GM13976 (cell line): ENCODE measurements around the gene LRRC56.

ENCODE experiments used
- DNase-seq: peaks from one replicate; pipeline ENCODE4 v3.0.0; 2012; ENCODE audit warnings: low spot score
- in situ Hi-C: fragments of 300-500 bp; cut with MboI; formaldehyde crosslinking; loops from one replicate; pipeline ENCODE4 v1.12.0; 2022; ENCODE audit warnings: low sequenced_read_pairs, mixed read lengths, inconsistent platforms; ENCODE audit not compliant: unreplicated experiment
- TF ChIP-seq, protein P1 (sequence below): IDR thresholded peaks from 2 replicates; pipeline ENCODE4 v1.5.1; 2012; ENCODE audit warnings: borderline replicate concordance, mild to moderate bottlenecking; ENCODE audit not compliant: insufficient read depth; ENCODE audit errors: extremely low read depth, missing control alignments, control extremely low read depth

The LRRC56 gene

DNA sequence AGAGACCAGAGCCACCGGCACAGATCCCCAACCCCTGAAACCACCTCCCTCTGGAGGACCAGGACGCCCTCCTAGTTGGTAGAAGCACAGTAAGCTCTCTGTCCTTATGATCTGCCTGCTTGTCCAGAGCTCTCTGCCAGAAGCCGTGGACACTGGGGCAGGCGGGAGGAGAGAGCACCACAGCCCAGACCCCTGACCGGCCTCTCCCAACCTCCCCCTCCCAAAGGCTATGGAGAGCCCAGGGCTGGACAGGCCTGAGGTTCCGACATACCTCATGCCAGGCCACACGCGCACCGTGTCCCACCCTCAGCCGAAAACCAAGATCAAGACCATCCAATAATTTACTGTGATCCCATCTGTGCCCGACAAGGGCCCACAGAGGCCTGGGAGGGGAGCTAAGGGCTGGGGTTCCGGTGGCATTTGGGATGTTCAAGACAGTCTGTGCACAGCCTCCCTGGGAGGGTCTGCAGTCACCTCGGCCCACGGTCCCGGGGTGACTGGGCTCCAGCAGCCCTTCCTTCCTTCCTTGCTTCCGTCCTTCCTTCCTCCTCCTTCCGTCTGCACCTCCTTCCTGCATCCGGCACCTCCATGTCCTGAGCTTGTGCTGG is 5.3 kb upstream of the LRRC56 start:
- in situ Hi-C loops: no loop called here
- DNase-seq: no peak

DNA sequence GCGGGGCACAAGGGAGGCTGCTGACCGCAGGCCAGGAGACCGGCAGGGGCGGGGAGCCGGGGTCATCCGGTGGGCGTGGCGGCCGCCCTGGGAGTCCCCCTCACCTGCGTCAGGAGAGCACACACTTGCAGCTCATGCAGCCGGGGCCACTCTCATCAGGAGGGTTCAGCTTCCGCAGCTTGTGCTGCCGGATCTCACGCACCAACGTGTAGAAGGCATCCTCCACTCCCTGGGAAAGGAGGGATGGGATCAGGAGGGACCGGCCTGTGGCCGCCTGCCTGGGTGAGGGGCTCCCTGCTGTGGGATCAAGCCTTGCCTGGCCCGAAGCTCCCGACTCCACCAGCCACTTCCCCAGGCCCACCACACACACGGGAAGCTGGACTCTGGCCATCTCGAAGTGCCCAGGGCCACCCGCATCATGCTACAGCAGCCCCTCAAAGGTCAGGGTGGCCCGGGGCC is 4.8 kb upstream of the LRRC56 start:
- no peak for DNase-seq
- in situ Hi-C loops: no loop called here
- TF ChIP-seq, protein P1, sequence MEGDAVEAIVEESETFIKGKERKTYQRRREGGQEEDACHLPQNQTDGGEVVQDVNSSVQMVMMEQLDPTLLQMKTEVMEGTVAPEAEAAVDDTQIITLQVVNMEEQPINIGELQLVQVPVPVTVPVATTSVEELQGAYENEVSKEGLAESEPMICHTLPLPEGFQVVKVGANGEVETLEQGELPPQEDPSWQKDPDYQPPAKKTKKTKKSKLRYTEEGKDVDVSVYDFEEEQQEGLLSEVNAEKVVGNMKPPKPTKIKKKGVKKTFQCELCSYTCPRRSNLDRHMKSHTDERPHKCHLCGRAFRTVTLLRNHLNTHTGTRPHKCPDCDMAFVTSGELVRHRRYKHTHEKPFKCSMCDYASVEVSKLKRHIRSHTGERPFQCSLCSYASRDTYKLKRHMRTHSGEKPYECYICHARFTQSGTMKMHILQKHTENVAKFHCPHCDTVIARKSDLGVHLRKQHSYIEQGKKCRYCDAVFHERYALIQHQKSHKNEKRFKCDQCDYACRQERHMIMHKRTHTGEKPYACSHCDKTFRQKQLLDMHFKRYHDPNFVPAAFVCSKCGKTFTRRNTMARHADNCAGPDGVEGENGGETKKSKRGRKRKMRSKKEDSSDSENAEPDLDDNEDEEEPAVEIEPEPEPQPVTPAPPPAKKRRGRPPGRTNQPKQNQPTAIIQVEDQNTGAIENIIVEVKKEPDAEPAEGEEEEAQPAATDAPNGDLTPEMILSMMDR: no peak

More for the DNA sequence above, 5.3 kb upstream of the LRRC56 start:
- TF ChIP-seq, protein P1: no peak

DNA sequence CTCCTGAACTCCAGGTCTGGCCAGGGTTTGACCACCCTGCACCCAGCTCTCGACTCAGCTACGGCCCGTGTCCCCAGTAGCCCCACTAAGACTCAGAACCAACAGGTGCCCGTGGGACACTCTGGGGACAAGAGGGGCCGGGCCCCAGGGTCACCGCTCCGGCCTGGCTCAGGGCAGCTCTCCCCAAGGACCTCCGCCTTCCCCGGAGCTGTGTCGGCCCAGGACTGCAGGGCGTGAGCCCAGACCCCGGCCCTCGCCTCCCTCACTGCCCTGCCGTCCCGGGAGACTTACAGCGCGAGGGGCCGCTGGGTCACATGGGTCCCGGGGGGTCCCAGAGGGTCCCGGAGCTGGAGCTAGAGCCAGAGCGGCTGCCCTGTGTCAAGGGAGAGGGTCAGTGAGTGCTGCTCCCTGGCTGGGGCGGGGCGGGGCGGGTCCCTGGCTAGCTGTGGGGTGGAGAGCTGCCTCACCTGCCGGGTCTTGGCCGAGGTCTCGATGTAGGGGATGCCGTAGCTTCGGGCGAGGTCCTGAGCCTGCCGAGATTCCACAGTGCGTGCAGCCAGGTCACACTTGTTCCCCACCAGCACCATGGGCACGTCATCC is 4.2 kb upstream of the LRRC56 start:
- in situ Hi-C loops: no loop called here

DNA sequence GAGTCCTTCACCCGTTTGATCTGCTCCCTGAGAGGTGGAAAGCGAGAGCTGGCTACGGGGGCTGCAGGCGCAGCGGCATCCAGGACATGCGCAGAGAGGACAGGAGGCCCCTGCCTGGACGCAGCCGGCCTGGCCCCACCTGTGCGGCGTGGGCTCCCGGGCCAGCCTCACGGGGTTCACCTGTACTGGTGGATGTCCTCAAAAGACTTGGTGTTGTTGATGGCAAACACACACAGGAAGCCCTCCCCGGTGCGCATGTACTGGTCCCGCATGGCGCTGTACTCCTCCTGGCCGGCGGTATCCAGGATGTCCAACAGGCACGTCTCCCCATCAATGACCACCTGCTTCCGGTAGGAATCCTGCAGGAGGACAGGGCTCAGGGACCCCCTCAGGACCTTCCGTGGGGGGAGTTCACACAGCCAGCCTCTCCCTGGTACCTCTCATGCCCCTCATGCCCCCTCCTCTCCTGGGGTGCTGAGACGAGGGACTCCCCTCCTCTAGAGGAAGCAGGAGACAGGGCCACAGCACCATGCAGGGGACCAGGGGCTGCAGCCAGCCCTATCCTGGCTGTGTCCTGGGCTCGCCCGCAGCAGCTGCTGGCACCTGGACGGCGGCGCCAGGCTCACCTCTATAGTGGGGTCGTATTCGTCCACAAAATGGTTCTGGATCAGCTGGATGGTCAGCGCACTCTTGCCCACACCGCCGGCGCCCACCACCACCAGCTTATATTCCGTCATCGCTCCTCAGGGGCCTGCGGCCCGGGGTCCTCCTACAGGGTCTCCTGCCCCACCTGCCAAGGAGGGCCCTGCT is 3.5 kb upstream of the LRRC56 start:
- TF ChIP-seq, protein P1: no peak
- DNase-seq: no peak
- in situ Hi-C loops: no loop called here

More for the DNA sequence above, 4.2 kb upstream of the LRRC56 start:
- no peak for DNase-seq
- TF ChIP-seq, protein P1: no peak

DNA sequence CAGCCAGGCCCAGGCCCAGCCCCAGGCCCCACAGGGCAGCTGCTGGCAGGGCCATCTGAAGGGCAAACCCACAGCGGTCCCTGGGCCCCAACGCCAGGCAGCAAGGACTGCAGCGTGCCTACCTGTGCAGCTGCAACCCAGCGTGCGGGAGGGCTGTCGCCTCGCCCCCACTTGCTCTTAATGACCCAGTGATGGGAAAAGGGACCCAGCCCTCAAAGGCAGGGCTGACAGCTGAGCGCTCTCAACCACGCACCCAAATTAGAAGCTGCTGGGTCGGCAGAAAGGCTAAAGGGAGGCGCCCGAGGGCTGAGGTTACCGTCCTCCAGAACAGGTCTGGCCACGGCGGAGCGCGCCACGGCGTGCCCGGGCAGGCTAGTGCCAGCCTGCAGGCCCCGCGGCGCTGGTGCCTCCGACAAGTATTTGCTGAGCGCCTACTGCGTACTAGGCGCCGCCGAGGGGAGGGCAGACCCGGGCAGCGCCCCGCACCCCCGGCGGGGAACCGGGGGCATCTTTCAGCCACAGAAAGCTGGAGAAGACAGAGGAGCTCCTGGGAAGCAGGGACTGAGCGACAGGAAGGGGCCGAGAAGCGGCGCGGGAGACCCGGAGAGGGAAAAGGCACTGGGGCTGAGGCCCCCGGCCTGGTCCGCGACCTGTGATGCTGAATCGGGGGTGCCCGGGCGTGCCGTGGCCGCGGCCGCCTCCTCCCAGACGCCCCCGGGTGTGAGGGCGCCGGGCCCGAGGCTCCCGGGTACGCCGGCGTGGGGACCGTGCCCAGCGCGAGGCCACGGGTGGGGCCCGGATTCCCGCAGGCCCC is 2.7 kb upstream of the LRRC56 start:
- no peak for DNase-seq
- in situ Hi-C loops: no loop called here
- TF ChIP-seq, protein P1: no peak

DNA sequence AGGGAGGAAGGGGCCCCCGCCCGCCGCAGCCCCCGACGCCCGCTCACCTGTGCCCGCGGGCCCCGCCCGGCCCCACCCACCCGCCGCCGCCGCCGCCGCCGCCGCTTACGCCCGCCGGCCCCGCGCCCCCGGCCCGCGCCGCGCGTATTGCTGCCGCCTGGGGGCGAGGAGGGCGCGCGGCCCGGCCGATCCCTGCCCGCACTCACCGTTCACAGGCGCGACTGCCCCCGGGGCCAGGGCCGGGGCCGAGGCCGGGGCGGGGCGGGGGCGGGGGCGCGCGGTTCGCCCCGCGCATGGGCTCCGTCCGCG is 2.2 kb upstream of the LRRC56 start:
- TF ChIP-seq, protein P1: peak; percentile 40
- in situ Hi-C loops: no loop called here
- DNase-seq: no peak
